H9 (cell line): ENCODE measurements around the gene HIPK4. TPM values are rescaled to one million over a fixed set of nuclear protein-coding genes. Genes with fewer than 3 reads are reported as not detected.

Experiments used
- DNase-seq: peaks from one replicate; pipeline ENCODE4 v3.0.0-alpha.2; 2017
- H2AFZ ChIP-seq: one replicate; pipeline ENCODE4 v1.6.1; 2013; ENCODE audit warnings: mild to moderate bottlenecking, low read length, control low read depth, moderate library complexity
- H2AK5ac ChIP-seq: 2 replicates; pipeline ENCODE4 v1.6.1; 2013; ENCODE audit warnings: low read length, control low read depth, mixed read lengths; ENCODE audit not compliant: insufficient read length
- H2BK120ac ChIP-seq: one replicate; pipeline ENCODE4 v1.6.1; 2013; ENCODE audit warnings: low read depth, mild to moderate bottlenecking, low read length, control low read depth, inconsistent platforms; ENCODE audit not compliant: poor library complexity, severe bottlenecking
- H2BK12ac ChIP-seq: 2 replicates; pipeline ENCODE4 v1.6.1; 2013; ENCODE audit warnings: low read length, control low read depth, mixed read lengths, low read depth; ENCODE audit not compliant: insufficient read length
- H2BK15ac ChIP-seq: 2 replicates; pipeline ENCODE4 v1.6.1; 2013; ENCODE audit warnings: low read depth, low read length, control low read depth
- H2BK20ac ChIP-seq: one replicate; pipeline ENCODE4 v1.6.1; 2013; ENCODE audit warnings: low read depth, mild to moderate bottlenecking, low read length, control low read depth, inconsistent platforms; ENCODE audit not compliant: poor library complexity, severe bottlenecking
- H2BK5ac ChIP-seq: 2 replicates; pipeline ENCODE4 v1.6.1; 2013; ENCODE audit warnings: low read length, control low read depth, mixed read lengths; ENCODE audit not compliant: insufficient read length
- H3K14ac ChIP-seq: 2 replicates; pipeline ENCODE4 v1.6.1; 2013; ENCODE audit warnings: low read length, control low read depth; ENCODE audit not compliant: insufficient read depth
- H3K18ac ChIP-seq: 2 replicates; pipeline ENCODE4 v1.6.1; 2013; ENCODE audit warnings: low read depth, mild to moderate bottlenecking, mixed read lengths, low read length, control low read depth; ENCODE audit not compliant: insufficient read length
- H3K23ac ChIP-seq: 2 replicates; pipeline ENCODE4 v1.6.1; 2013; ENCODE audit warnings: low read length, control low read depth, mixed read lengths, low read depth; ENCODE audit not compliant: insufficient read length
- H3K23me2 ChIP-seq: 2 replicates; pipeline ENCODE4 v1.6.1; 2013; ENCODE audit warnings: low read depth, mild to moderate bottlenecking, mixed read lengths, low read length, control low read depth; ENCODE audit not compliant: insufficient read length, poor library complexity, severe bottlenecking
- H3K27ac ChIP-seq: 2 replicates; pipeline ENCODE4 v1.5.1; 2013; ENCODE audit warnings: low read length, control low read depth, mixed read lengths, low read depth; ENCODE audit not compliant: insufficient read length
- H3K27me3 ChIP-seq: 2 replicates; pipeline ENCODE4 v1.6.1; 2013; ENCODE audit warnings: low read length, control low read depth, inconsistent platforms; ENCODE audit not compliant: insufficient read depth
- H3K4ac ChIP-seq: 2 replicates; pipeline ENCODE4 v1.6.1; 2013; ENCODE audit warnings: low read depth, mild to moderate bottlenecking, control low read depth, inconsistent platforms, low read length, moderate library complexity
- H3K4me1 ChIP-seq: 2 replicates; pipeline ENCODE4 v1.6.1; 2013; ENCODE audit warnings: low read length, control low read depth, inconsistent platforms; ENCODE audit not compliant: insufficient read depth
- H3K4me2 ChIP-seq: 2 replicates; pipeline ENCODE4 v1.6.1; 2013; ENCODE audit warnings: low read length, control low read depth, mixed read lengths; ENCODE audit not compliant: insufficient read length, insufficient read depth
- H3K56ac ChIP-seq: 2 replicates; pipeline ENCODE4 v1.6.1; 2013; ENCODE audit warnings: low read depth, mild to moderate bottlenecking, mixed read lengths, low read length, control low read depth; ENCODE audit not compliant: insufficient read length
- H3K79me1 ChIP-seq: 2 replicates; pipeline ENCODE4 v1.6.1; 2013; ENCODE audit warnings: low read depth, mild to moderate bottlenecking, moderate library complexity, low read length, control low read depth, inconsistent platforms; ENCODE audit not compliant: insufficient read depth, poor library complexity, severe bottlenecking
- H3K79me2 ChIP-seq: 2 replicates; pipeline ENCODE4 v1.6.1; 2013; ENCODE audit warnings: low read length, control low read depth, inconsistent platforms; ENCODE audit not compliant: insufficient read depth
- H3K9ac ChIP-seq: 2 replicates; pipeline ENCODE4 v1.6.1; 2013; ENCODE audit warnings: low read length, control low read depth, mixed read lengths; ENCODE audit not compliant: insufficient read length; ENCODE audit errors: extremely low read depth
- H3K9me3 ChIP-seq: one replicate; pipeline ENCODE4 v1.6.1; 2013; ENCODE audit warnings: low read depth, low read length, inconsistent platforms; ENCODE audit not compliant: control insufficient read depth
- H3T11ph ChIP-seq: one replicate; pipeline ENCODE4 v1.6.1; 2013; ENCODE audit warnings: mild to moderate bottlenecking, low read length, control low read depth, inconsistent platforms
- H4K20me1 ChIP-seq: one replicate; pipeline ENCODE4 v1.6.1; 2013; ENCODE audit not compliant: control insufficient read depth, insufficient read length, insufficient read depth
- H4K5ac ChIP-seq: 2 replicates; pipeline ENCODE4 v1.6.1; 2013; ENCODE audit warnings: low read depth, mild to moderate bottlenecking, mixed read lengths, low read length, control low read depth; ENCODE audit not compliant: insufficient read length
- H4K8ac ChIP-seq: replicated peaks from 2 replicates; pipeline ENCODE4 v1.6.1; 2013; ENCODE audit warnings: low read length, control low read depth, mixed read lengths, low read depth; ENCODE audit not compliant: insufficient read length
- H4K91ac ChIP-seq: 2 replicates; pipeline ENCODE4 v1.6.1; 2013; ENCODE audit warnings: low read depth, mild to moderate bottlenecking, moderate library complexity, mixed read lengths, low read length, control low read depth; ENCODE audit not compliant: insufficient read length
- H3K27ac Mint-ChIP-seq, 3 experiments: 2 replicates in 2 of 3; 3 replicates in 1 of 3; pipeline ENCODE4 v1.8.0; 2020 to 2021; ENCODE audit warnings: mixed read lengths in 3 of 3, mild to moderate bottlenecking in 1 of 3, moderate library complexity in 1 of 3
- H3K27me3 Mint-ChIP-seq: 2 replicates; pipeline ENCODE4 v1.8.0; 2021; ENCODE audit warnings: low read depth, mild to moderate bottlenecking, moderate library complexity, mixed read lengths
- H3K36me3 Mint-ChIP-seq, 3 experiments: 2 replicates in 2 of 3; 3 replicates in 1 of 3; pipeline ENCODE4 v1.8.0; 2020 to 2021; ENCODE audit warnings: low read depth in 3 of 3, mixed read lengths in 3 of 3; ENCODE audit not compliant: insufficient read depth in 1 of 3
- H3K4me1 Mint-ChIP-seq, 2 experiments: 2 replicates each; pipeline ENCODE4 v1.8.0; 2020; ENCODE audit warnings: mixed read lengths in 2 of 2
- H3K4me3 Mint-ChIP-seq, 2 experiments: 2 replicates in 1 of 2; 3 replicates in 1 of 2; pipeline ENCODE4 v1.8.0; 2020 to 2021; ENCODE audit warnings: mild to moderate bottlenecking in 2 of 2, mixed read lengths in 2 of 2, moderate library complexity in 1 of 2
- H3K9me3 Mint-ChIP-seq, 2 experiments: 2 replicates in 1 of 2; 3 replicates in 1 of 2; pipeline ENCODE4 v1.8.0; 2020; ENCODE audit warnings: mild to moderate bottlenecking in 2 of 2, mixed read lengths in 2 of 2, moderate library complexity in 1 of 2
- CTCF ChIP-seq: fragments of 200-600 bp; sonication (generic); conservative IDR thresholded peaks from 3 replicates; pipeline ENCODE4 v1.8.0; 2021; ENCODE audit warnings: antibody characterized with exemption, mild to moderate bottlenecking
- WGBS: extraction: QIAGEN DNeasy Blood & Tissue Kit; methylation state at CpG from one replicate; pipeline ENCODE4 v1.1.7; 2013; ENCODE audit warnings: missing lambda C conversion rate, low lambda C conversion rate, mixed read lengths; ENCODE audit not compliant: insufficient read length; ENCODE audit errors: extremely low coverage; 5-methylcytosine and 5-hydroxymethylcytosine counted together
- total RNA-seq: library from RNA; stranded (reverse); gene quantifications from 2 replicates; pipeline ENCODE4 v1.2.1, GENCODE V29; 2021

Gene HIPK4
- total RNA-seq, 1 experiment from 2014 or later = 0.15 TPM

- no peak overlapping the region for H3K27ac Mint-ChIP-seq
- no peak overlapping the region for H3K56ac ChIP-seq
- H2BK20ac ChIP-seq = no peak overlapping the region
- no peak overlapping the region for H3K18ac ChIP-seq
- H2AK5ac ChIP-seq = no peak overlapping the region
- no peaks in the 10 kb centered on the region for H3K79me1 ChIP-seq
- no peak for TF ChIP-seq CTCF
- no peaks in the 10 kb centered on the region for H3K9me3 ChIP-seq
- no peaks in the 10 kb centered on the region for H3K23me2 ChIP-seq
- no peaks in the 10 kb centered on the region for H3K79me2 ChIP-seq
- H2BK12ac ChIP-seq = no peak overlapping the region
- no peak overlapping the region for H2AFZ ChIP-seq
- no peak overlapping the region for H3K27ac ChIP-seq
- no peaks in the 10 kb centered on the region for H3K4me1 ChIP-seq
- H2BK5ac ChIP-seq = no peak overlapping the region
- H3K9me3 Mint-ChIP-seq = no peaks in the 10 kb centered on the region
- no peaks in the 10 kb centered on the region for H3K27me3 Mint-ChIP-seq
- H4K91ac ChIP-seq = no peak overlapping the region
- H3K4ac ChIP-seq = no peak overlapping the region
- H3K4me3 Mint-ChIP-seq = no peak overlapping the region
- H2BK120ac ChIP-seq = no peak overlapping the region
- H3K36me3 Mint-ChIP-seq = peaks cover 8 to 37% (median 27%) of the 10 kb centered on the region in 3 experiments; a peak in 6 of 7 replicates
- no CpG with 5 or more reads among the region's 2 CpGs for WGBS
- no peak overlapping the region for H3T11ph ChIP-seq
- no peak overlapping the region for H3K23ac ChIP-seq
- no peak overlapping the region for H2BK15ac ChIP-seq
- no peaks in the 10 kb centered on the region for H3K27me3 ChIP-seq
- H4K20me1 ChIP-seq = peaks cover 2% of the 10 kb centered on the region
- no peak overlapping the region for H4K5ac ChIP-seq
- peaks cover 0 to 2% of the 10 kb centered on the region in 2 experiments; a peak in 3 of 4 replicates for H3K4me1 Mint-ChIP-seq
- H3K14ac ChIP-seq = no peak overlapping the region
- no peak overlapping the region for H4K8ac ChIP-seq
- DNase-seq = no peak
- no peak overlapping the region for H3K9ac ChIP-seq
- no peak overlapping the region for H3K4me2 ChIP-seq
Measured at GRCh38 chr19:40378509-40378908, 11.5 kb downstream of the HIPK4 start.
